Stimulated activated naive CD4-positive, alpha-beta T cell treated with Interleukin-2 at 50 U/mL for 16 hours (primary cell): ENCODE data around the gene TNNI3K.

Experiments
- DNase-seq: peaks from one replicate; lab custom pipeline; 2025; lab: John Stamatoyannopoulos, UW

TNNI3K gene

GRCh38 chr1:74434321-74434720 lies 199.1 kb downstream of the TNNI3K start:
- no peak for DNase-seq

GRCh38 chr1:74436078-74436477 lies 200.9 kb downstream of the TNNI3K start:
- no peak for DNase-seq

GRCh38 chr1:74437035-74437434 lies 201.8 kb downstream of the TNNI3K start:
- DNase-seq: no peak

GRCh38 chr1:74452035-74452434 lies 216.8 kb downstream of the TNNI3K start:
- no peak for DNase-seq

- no peak for DNase-seq
These were observed 218.1 kb downstream of the TNNI3K start for GRCh38 chr1:74453277-74453676.

- no peak for DNase-seq
These were observed 220.2 kb downstream of the TNNI3K start for GRCh38 chr1:74455390-74455789.

GRCh38 chr1:74457253-74457652 lies 222.1 kb downstream of the TNNI3K start:
- DNase-seq: no peak

- no peak for DNase-seq
These were observed 228.3 kb downstream of the TNNI3K start for GRCh38 chr1:74463333-74463988.

- no peak for DNase-seq
These were observed 228.8 kb downstream of the TNNI3K start for GRCh38 chr1:74464037-74464436.

GRCh38 chr1:74465193-74465681 lies 230.1 kb downstream of the TNNI3K start:
- DNase-seq: no peak

- no peak for DNase-seq
These were observed 232.7 kb downstream of the TNNI3K start for GRCh38 chr1:74467786-74468377.

- DNase-seq: no peak
These were observed 233.9 kb downstream of the TNNI3K start for GRCh38 chr1:74468982-74469603.

GRCh38 chr1:74470251-74470650 lies 235.1 kb downstream of the TNNI3K start:
- no peak for DNase-seq

- DNase-seq: no peak
These were observed 235.7 kb downstream of the TNNI3K start for GRCh38 chr1:74470936-74471335.

GRCh38 chr1:74471470-74471869 lies 236.3 kb downstream of the TNNI3K start:
- DNase-seq: no peak

- DNase-seq: no peak
These were observed 239.4 kb downstream of the TNNI3K start for GRCh38 chr1:74474585-74474984.

GRCh38 chr1:74478979-74479378 lies 243.8 kb downstream of the TNNI3K start:
- no peak for DNase-seq

GRCh38 chr1:74480068-74480467 lies 244.9 kb downstream of the TNNI3K start:
- DNase-seq: no peak

- DNase-seq: no peak
These were observed 246.4 kb downstream of the TNNI3K start for GRCh38 chr1:74481607-74482006.

GRCh38 chr1:74485622-74486021 lies 250.4 kb downstream of the TNNI3K start:
- DNase-seq: no peak

- no peak for DNase-seq
These were observed 250.8 kb downstream of the TNNI3K start for GRCh38 chr1:74486036-74486435.

GRCh38 chr1:74496669-74497068 lies 261.5 kb downstream of the TNNI3K start:
- no peak for DNase-seq

- DNase-seq: no peak
These were observed 263.7 kb downstream of the TNNI3K start for GRCh38 chr1:74498901-74499300.
